GM23248 (cell line): Measurements from ENCODE around the gene BIRC5. TPM values are rescaled to one million over a fixed set of nuclear protein-coding genes. Genes with fewer than 3 reads are reported as not detected.

Experiments used
- DNase-seq: peaks from one replicate; pipeline ENCODE4 v3.0.0-alpha.2; 2015
- H2AFZ ChIP-seq: fragments of 200-600 bp; sonication (generic); 2 replicates; pipeline ENCODE4 v1.6.1; 2016; ENCODE audit warnings: antibody characterized with exemption
- H3F3A ChIP-seq: fragments of 200-600 bp; sonication (generic); 2 replicates; pipeline ENCODE4 v1.6.1; 2016; ENCODE audit warnings: mild to moderate bottlenecking, antibody characterized with exemption, mixed run types; ENCODE audit not compliant: insufficient read depth
- H3K27ac ChIP-seq: fragments of 200-600 bp; sonication (generic); 2 replicates; pipeline ENCODE4 v1.5.1; 2016; ENCODE audit warnings: mild to moderate bottlenecking
- H3K27me3 ChIP-seq: fragments of 200-600 bp; sonication (generic); replicated peaks from 2 replicates; pipeline ENCODE4 v1.6.1; 2016; ENCODE audit warnings: mild to moderate bottlenecking; ENCODE audit not compliant: insufficient read depth
- H3K36me3 ChIP-seq: fragments of 200-600 bp; sonication (generic); 2 replicates; pipeline ENCODE4 v1.6.1; 2016; ENCODE audit warnings: low read depth, mild to moderate bottlenecking
- H3K4me1 ChIP-seq: fragments of 200-600 bp; sonication (generic); 2 replicates; pipeline ENCODE4 v1.6.1; 2016; ENCODE audit warnings: mild to moderate bottlenecking; ENCODE audit not compliant: insufficient read depth
- H3K4me2 ChIP-seq: fragments of 200-600 bp; sonication (generic); one replicate; pipeline ENCODE4 v1.6.1; 2016; ENCODE audit warnings: mild to moderate bottlenecking; ENCODE audit not compliant: unreplicated experiment
- H3K4me3 ChIP-seq: fragments of 200-600 bp; sonication (generic); 2 replicates; pipeline ENCODE4 v1.5.1; 2016; ENCODE audit warnings: mild to moderate bottlenecking
- H3K79me2 ChIP-seq: fragments of 200-600 bp; sonication (generic); 2 replicates; pipeline ENCODE4 v1.6.1; 2016; ENCODE audit warnings: mild to moderate bottlenecking; ENCODE audit not compliant: insufficient read depth
- H3K9ac ChIP-seq: fragments of 200-600 bp; sonication (generic); 2 replicates; pipeline ENCODE4 v1.6.1; 2016; ENCODE audit warnings: mild to moderate bottlenecking
- H3K9me2 ChIP-seq: fragments of 200-600 bp; sonication (generic); 2 replicates; pipeline ENCODE4 v1.6.1; 2016; ENCODE audit warnings: mixed run types, mild to moderate bottlenecking, moderate library complexity; ENCODE audit not compliant: insufficient read depth
- H3K9me3 ChIP-seq: fragments of 200-600 bp; sonication (generic); one replicate; pipeline ENCODE4 v1.6.1; 2017; ENCODE audit warnings: low read depth
- H4K20me1 ChIP-seq: fragments of 200-600 bp; sonication (generic); 2 replicates; pipeline ENCODE4 v1.6.0; 2016; ENCODE audit not compliant: insufficient read depth
- EZH2 ChIP-seq: fragments of 200-600 bp; sonication (generic); IDR thresholded peaks from 2 replicates; pipeline ENCODE4 v1.6.1; 2018; ENCODE audit warnings: antibody characterized with exemption, mild to moderate bottlenecking; ENCODE audit not compliant: insufficient read depth, poor library complexity, severe bottlenecking
- EZH2phosphoT487 ChIP-seq: fragments of 200-600 bp; sonication (generic); IDR thresholded peaks from 2 replicates; pipeline ENCODE4 v1.6.1; 2018; ENCODE audit warnings: antibody characterized with exemption, moderate library complexity, mild to moderate bottlenecking, low read depth; ENCODE audit not compliant: insufficient read depth
- WGBS, 2 experiments: methylation state at CpG; one replicate each; pipeline ENCODE4 v1.1.6; 2015 to 2017; ENCODE audit warnings: low lambda C conversion rate in 2 of 2, low coverage in 1 of 2; ENCODE audit errors: missing lambda C conversion rate in 2 of 2; 5-methylcytosine and 5-hydroxymethylcytosine counted together
- in situ Hi-C: fragments of 300-500 bp; cut with MboI; formaldehyde crosslinking; loops from 2 replicates; pipeline ENCODE4 v1.15.0; 2020
- polyA plus RNA-seq: library from polyadenylated mRNA; unstranded; fragments of >200 nt; fragmentation: Nextera tagmentation; extraction: Ambion mirVana; gene quantifications from 2 replicates; pipeline ENCODE4 v1.2.1, GENCODE V29; 2016
- total RNA-seq: library from RNA; depleted of rRNA; stranded (reverse); fragments of >200 nt; shearing (Covaris generic); gene quantifications from 2 replicates; pipeline ENCODE4 v1.2.3, GENCODE V29; 2014

Gene BIRC5
- total and polyA plus RNA-seq, 2 experiments from 2014 or later, result 30.9 to 42.3 TPM

DNA sequence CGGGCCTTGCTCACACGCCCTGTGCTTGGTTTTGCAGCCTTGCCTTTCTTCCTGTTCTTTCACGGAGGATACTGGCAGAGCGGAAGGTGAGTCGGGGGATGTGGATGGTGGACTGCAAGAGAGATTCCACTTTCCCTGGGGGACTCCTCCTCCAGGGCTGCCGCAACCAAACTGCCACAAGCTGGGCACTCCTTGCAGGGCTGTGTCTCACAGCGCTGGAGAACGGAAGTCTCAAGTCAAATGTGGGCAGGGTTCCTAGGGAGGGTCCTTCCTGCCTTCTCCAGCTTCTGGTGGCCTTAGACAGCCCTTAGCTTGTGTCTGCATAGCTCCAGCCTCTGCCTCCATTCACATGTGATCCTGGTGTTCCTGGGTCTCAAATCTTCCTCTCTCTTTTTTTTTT is 11.4 kb upstream of the BIRC5 start:
- Histone ChIP-seq H4K20me1 (no peaks in the 10 kb centered on the region), H3K4me2 (no peak overlapping the region), H3K9ac (no peak overlapping the region), H3K27me3 (no peaks in the 10 kb centered on the region), H3K4me3 (no peak overlapping the region), H3K4me1 (no peaks in the 10 kb centered on the region), H3K9me2 (no peaks in the 10 kb centered on the region), H3F3A (no peaks in the 10 kb centered on the region), H3K27ac (no peak overlapping the region), H3K79me2 (no peaks in the 10 kb centered on the region), H3K36me3 (no peaks in the 10 kb centered on the region), H3K9me3 (no peaks in the 10 kb centered on the region), H2AFZ (no peak overlapping the region)
- in situ Hi-C loops, result no loop called here
- TF ChIP-seq EZH2phosphoT487 (no peak), EZH2 (no peak)
- no peak for DNase-seq
- WGBS, 2 experiments, result 95 to 98% methylated on average over 6 to 8 of the region's 8 CpGs

DNA sequence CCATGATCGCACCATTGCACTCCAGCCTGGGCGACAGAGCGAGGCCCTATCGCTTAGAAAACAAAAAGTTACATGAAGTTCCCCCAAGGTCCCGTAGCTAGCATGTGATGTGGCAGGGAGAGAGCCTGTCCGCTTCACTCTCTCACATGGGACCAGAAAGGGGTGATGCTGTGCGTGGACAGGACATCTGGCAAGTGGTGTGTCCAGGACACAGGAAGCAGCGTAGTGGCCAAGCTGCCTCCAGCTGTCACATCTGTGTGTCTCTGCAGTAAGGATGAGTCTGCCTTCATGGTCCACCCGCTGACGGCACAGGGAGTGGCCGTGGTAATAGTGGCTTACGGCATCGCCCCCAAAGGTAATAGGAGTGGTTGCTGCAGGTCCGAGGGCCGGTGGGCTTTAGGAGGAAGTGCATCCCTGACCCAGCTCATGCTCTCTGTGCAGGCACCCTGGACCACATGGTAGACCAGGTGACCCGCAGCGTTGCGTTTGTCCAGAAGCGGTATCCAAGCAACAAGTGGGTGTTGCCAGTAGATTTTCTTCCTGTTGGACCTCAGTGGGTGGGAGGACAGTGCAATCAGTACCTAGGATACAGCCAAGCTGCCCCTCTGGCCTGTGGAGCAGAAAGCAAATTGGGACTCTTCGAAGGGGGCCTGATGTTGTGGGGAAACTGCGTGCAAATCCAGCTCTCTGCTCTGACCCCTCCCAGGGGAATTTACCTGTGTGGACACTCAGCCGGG is 9.5 kb upstream of the BIRC5 start:
- H4K20me1 ChIP-seq, result no peaks in the 10 kb centered on the region
- no peak overlapping the region for H3K4me3 ChIP-seq
- no peak for TF ChIP-seq EZH2phosphoT487
- no peak for TF ChIP-seq EZH2
- H3F3A ChIP-seq, result no peaks in the 10 kb centered on the region
- H3K4me1 ChIP-seq, result no peaks in the 10 kb centered on the region
- no peak overlapping the region for H3K27ac ChIP-seq
- H3K79me2 ChIP-seq, result no peaks in the 10 kb centered on the region
- 90 to 92% methylated on average over 22 of the region's 22 CpGs for WGBS, 2 experiments
- no peaks in the 10 kb centered on the region for H3K27me3 ChIP-seq
- no peak for DNase-seq
- H3K9me3 ChIP-seq, result no peaks in the 10 kb centered on the region
- no peaks in the 10 kb centered on the region for H3K9me2 ChIP-seq
- in situ Hi-C loops, result no loop called here
- H2AFZ ChIP-seq, result no peak overlapping the region
- H3K36me3 ChIP-seq, result no peaks in the 10 kb centered on the region
- no peak overlapping the region for H3K9ac ChIP-seq
- no peak overlapping the region for H3K4me2 ChIP-seq

DNA sequence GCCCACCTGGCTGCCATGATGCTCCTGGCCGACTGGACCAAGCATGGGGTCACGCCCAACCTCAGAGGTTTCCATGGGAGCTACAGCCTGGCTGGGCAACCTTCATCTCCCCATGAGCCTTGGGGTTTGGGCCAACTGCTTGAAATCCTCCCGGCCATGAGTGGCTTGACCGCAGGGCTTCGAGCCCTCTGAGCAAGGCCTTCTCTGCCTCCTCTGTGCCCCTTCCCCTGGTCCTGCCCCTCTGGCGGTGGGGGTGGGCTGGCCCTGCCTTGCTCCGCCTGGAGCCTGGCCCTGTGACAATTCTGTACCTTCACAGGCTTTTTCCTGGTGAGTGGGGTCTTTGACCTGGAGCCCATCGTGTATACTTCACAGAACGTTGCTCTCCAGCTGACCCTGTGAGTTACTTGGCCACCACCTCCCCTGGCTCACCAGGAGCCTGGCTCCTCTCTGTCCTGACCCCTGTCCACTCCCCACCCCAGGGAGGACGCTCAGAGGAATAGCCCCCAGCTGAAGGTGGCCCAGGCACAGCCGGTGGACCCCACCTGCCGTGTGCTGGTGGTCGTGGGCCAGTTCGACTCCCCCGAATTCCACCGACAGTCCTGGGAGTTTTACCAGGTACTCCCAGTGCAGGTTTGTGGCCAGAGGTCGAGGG is 8.8 kb upstream of the BIRC5 start:
- Histone ChIP-seq H3K27ac (no peak overlapping the region), H3K9me2 (no peaks in the 10 kb centered on the region), H4K20me1 (no peaks in the 10 kb centered on the region), H2AFZ (no peak overlapping the region), H3K27me3 (no peaks in the 10 kb centered on the region), H3K79me2 (no peaks in the 10 kb centered on the region), H3K4me1 (no peaks in the 10 kb centered on the region), H3F3A (no peaks in the 10 kb centered on the region), H3K36me3 (no peaks in the 10 kb centered on the region), H3K4me3 (no peak overlapping the region), H3K4me2 (no peak overlapping the region), H3K9me3 (no peaks in the 10 kb centered on the region), H3K9ac (no peak overlapping the region)
- WGBS, 2 experiments, result 84 to 87% methylated on average over 17 of the region's 17 CpGs
- no peak for TF ChIP-seq EZH2phosphoT487
- TF ChIP-seq EZH2, result no peak
- DNase-seq, result no peak
- in situ Hi-C loops, result no loop called here

DNA sequence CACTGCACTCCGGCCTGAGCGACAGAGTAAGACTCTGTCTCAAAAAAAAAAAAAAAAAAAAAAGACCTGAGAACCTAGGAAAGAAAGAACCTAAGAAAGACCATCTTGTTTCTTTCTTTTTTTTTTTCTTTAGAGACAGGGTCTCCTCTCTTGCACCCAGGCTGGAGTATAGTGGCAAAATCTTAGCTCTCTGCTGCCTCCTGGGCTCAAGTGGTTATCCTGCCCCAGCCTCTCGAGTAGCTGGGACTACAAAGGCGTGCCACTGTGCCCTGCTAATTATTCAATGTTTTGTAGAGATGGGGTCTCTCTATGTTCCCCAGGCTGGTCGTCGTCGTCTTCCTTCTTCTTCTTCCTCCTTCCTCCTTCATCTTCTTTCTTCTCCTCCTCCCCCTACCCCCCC is 7.8 kb upstream of the BIRC5 start:
- Histone ChIP-seq H3K9me2 (no peaks in the 10 kb centered on the region), H3K27me3 (no peaks in the 10 kb centered on the region), H3F3A (no peaks in the 10 kb centered on the region), H3K4me2 (no peak overlapping the region), H4K20me1 (no peaks in the 10 kb centered on the region), H3K36me3 (no peaks in the 10 kb centered on the region), H2AFZ (no peak overlapping the region), H3K79me2 (no peaks in the 10 kb centered on the region), H3K27ac (no peak overlapping the region), H3K4me3 (no peak overlapping the region), H3K9me3 (no peaks in the 10 kb centered on the region), H3K9ac (no peak overlapping the region), H3K4me1 (no peaks in the 10 kb centered on the region)
- no peak for DNase-seq
- TF ChIP-seq EZH2 (no peak), EZH2phosphoT487 (no peak)
- in situ Hi-C loops, result no loop called here
- 84 to 87% methylated on average over 7 of the region's 7 CpGs for WGBS, 2 experiments
